HG02610 (cell line): ENCODE measurements around the gene PEPD.

Experiments
- ATAC-seq: cut with Tn5 transposase; IDR thresholded peaks from one replicate; pipeline ENCODE4 v1.9.1; 2021; ENCODE audit warnings: mild to moderate bottlenecking, moderate library complexity; ENCODE audit not compliant: unreplicated experiment

Gene PEPD

DNA sequence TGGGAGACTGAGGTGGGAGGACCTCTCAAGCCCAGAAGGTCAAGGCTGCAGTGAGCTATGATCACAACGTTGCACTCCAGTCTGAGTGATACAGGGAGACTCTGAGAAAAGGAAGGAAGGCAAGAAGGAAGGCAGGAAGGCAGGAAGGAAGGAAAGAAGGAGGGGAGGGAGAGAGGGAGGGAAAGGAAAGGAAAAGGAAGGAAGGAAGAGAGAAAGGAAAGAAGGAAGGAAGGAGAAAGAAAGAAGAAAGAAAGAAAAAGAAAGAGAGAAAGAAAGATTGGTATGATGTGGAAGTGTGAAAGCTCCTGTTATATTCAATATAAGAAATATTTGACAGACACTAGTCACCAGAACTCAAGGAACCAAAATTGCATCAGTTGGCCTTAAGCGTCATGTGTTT, 180.6 kb downstream of the PEPD start:
- ATAC-seq, result no peak

DNA sequence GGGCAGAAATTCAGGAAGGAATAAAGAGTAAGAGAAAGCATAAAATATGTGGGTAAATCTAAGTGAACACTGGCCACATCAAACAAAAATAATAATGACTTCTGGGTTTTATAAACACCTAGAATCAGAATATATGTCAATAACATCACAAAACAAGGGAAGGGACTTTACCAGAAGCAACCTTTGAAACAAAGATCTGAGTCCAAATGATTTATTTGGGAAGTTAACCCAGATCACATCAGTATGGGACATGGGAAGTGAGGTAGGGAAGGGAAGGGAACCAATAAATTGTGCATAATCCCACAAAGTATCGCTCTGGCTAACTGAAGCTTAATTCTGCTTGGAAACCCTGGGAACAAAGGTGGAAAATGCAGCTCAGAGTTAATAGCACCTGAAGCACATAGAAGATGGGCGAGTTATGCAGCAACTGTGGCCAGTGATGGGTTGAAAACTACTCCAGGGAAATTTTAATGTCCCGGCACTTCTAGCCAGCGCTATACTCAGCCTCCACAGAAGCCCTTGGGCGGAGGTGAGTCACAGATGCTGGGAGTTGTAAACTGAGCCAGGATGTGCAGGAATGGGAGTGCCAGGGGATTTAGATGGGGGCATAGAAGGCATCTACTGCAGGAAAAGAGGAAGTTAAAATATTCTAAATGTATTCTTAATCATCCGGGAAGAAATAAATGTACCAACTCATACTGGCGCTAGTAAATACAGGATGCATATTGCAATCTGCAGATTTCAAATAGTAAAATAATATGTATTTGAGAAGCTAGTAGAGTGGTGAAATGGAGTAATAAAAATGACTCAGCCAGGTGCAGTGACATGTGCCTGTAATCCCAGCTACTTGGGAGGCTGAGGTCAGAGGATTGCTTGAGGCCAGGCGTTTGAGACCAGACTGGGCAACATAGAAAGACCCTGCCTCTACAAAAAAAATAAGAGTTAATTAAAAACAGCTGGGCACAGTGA, 182.3 kb downstream of the PEPD start:
- ATAC-seq, result no peak
